ENCODE data around the gene OSGIN1.
A peak's percentile ranks its signal among the peaks of the same experiment; 100 is the strongest.

Gene OSGIN1, protein sequence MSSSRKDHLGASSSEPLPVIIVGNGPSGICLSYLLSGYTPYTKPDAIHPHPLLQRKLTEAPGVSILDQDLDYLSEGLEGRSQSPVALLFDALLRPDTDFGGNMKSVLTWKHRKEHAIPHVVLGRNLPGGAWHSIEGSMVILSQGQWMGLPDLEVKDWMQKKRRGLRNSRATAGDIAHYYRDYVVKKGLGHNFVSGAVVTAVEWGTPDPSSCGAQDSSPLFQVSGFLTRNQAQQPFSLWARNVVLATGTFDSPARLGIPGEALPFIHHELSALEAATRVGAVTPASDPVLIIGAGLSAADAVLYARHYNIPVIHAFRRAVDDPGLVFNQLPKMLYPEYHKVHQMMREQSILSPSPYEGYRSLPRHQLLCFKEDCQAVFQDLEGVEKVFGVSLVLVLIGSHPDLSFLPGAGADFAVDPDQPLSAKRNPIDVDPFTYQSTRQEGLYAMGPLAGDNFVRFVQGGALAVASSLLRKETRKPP

DNA sequence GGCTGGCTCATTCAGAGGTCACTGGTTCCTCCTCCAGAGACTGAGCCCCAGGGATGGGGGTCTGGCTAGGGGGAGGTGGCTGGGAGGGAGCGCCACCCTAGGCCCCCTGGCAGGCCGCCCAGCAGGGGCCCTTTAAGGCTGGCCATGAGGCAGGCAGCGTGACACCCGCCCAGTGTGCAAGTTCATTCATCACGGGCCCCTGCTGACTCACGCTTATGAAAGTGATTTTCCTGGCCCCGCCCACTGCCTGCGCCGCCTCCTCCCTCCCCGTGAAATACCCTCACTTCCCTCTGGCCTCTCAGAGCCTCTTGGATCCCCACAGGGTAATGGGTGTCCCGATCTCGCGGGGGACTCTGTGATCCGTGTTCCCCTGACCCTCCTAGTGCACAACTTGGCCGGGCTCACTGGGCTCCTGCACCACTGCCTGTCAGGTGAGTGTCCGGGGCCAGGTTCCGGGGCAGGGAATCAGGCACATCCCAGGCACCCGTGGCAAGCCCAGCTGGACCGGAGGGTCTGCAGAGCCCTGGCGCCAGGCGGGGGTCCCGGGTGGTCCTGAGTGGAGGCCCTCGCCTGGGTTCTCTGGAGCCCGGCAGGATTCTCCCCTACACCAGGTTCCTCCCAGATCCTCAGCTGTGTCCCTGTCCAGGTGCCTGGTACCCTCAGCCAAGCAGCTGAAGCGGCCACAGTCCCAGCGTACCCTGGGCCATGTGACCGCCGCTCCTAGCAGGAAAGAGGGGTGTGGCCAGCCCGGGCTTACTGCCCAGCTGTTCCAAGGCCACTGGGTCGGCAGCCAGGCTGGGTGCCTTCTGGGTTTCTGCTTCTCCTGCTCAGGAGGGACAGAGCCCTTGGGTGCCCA is at the start of gene OSGIN1:
Gene OSGIN1, plus strand, starts transcription at position 301 of the 856 bp plus-strand sequence. CDS start 4,432 bp downstream, outside the sequence.
- Histone ChIP-seq H3K36me3 (replicated peaks; ENCODE audit: low read depth, low read length) (no peaks in the 10 kb centered on the region), H3K27me3 (ENCODE audit: low read depth, low read length) (peaks cover 13% of the 10 kb centered on the region; the same call in 1 of the 2 replicates), H3K9ac (ENCODE audit: low read length) (peak within 1 kb of the TSS; percentile 75), H3K27ac (ENCODE audit: low read length) (peak within 1 kb of the TSS; percentile 10; the same call in 1 of the 2 replicates), H2AFZ (ENCODE audit: low read depth, low read length) (peak within 1 kb of the TSS; percentile 86), H3K4me2 (ENCODE audit: low read length) (peak within 1 kb of the TSS; percentile 98), H3K79me2 (ENCODE audit: low read length) (no peaks in the 10 kb centered on the region), H3K4me3 (ENCODE audit: low read length) (peak within 1 kb of the TSS; percentile 90), H4K20me1 (ENCODE audit: insufficient read depth, low read length) (no peaks in the 10 kb centered on the region), H3K9me3 (ENCODE audit: insufficient read depth, low read length) (no peaks in the 10 kb centered on the region), H3K4me1 (ENCODE audit: low read length) (peaks cover 19% of the 10 kb centered on the region)
- TF ChIP-seq EZH2phosphoT487 (IDR thresholded peaks at IDR 0.05; ENCODE audit: low read depth), result no peak
- TF ChIP-seq, protein P1, sequence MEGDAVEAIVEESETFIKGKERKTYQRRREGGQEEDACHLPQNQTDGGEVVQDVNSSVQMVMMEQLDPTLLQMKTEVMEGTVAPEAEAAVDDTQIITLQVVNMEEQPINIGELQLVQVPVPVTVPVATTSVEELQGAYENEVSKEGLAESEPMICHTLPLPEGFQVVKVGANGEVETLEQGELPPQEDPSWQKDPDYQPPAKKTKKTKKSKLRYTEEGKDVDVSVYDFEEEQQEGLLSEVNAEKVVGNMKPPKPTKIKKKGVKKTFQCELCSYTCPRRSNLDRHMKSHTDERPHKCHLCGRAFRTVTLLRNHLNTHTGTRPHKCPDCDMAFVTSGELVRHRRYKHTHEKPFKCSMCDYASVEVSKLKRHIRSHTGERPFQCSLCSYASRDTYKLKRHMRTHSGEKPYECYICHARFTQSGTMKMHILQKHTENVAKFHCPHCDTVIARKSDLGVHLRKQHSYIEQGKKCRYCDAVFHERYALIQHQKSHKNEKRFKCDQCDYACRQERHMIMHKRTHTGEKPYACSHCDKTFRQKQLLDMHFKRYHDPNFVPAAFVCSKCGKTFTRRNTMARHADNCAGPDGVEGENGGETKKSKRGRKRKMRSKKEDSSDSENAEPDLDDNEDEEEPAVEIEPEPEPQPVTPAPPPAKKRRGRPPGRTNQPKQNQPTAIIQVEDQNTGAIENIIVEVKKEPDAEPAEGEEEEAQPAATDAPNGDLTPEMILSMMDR (IDR thresholded peaks at IDR 0.05; ENCODE audit: low read depth, low read length), result no peak

DNA sequence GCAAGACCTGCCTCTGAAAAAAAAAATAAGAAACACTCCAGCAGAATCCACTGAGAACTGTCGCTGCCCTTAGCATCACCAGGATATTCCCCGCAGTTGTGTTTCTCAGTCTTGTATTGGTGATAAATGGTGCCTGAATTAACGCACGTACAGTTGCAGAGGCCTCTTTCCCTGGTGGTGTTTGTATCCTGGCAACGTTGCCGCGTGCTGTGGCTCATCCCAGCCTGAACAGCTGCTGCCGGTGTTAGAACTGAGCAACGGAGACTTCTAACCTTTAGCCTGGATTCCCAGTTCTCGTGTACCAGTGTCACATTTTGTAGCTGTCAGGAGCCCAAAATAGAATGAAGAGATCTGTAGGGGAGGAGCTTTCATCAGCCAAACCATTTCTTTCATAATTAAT is 49.3 kb upstream of the OSGIN1 start:
- no peak overlapping the region for H2AFZ ChIP-seq (ENCODE audit: low read depth, low read length)
- 0 out of 2 replicates have a peak, but pooled peaks cover 4% of the 10 kb centered on the region for H3K4me1 ChIP-seq (ENCODE audit: low read length)

DNA sequence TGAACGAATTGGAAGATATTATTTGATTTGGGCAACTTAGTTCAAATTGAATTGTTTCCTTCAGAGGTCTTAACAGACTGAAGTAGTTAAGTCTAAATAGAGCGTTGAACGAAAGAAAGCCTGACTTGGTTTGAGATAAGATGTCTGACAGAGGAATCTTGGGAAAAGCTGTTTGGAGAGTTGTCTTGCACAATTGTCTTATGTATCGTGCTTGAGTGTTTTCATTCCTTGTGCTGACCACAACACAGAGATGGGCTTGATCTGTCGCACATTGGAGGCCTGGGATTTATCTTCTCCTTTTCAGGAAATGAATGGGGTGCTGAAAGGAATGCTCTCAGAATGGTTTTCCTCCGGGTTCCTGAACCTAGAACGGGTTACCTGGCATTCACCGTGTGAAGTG is 46.4 kb upstream of the OSGIN1 start:
- H3K4me3 ChIP-seq (ENCODE audit: low read length), result no peak overlapping the region
- no peaks in the 10 kb centered on the region for H3K36me3 ChIP-seq (replicated peaks; ENCODE audit: low read depth, low read length)
- no peak overlapping the region for H2AFZ ChIP-seq (ENCODE audit: low read depth, low read length)
- H3K27ac ChIP-seq (ENCODE audit: low read length), result no peak overlapping the region
- H3K9me3 ChIP-seq (ENCODE audit: insufficient read depth, low read length), result no peaks in the 10 kb centered on the region
- no peak for TF ChIP-seq EZH2phosphoT487 (IDR thresholded peaks at IDR 0.05; ENCODE audit: low read depth)
- TF ChIP-seq, protein P1 (IDR thresholded peaks at IDR 0.05; ENCODE audit: low read depth, low read length), result no peak
- H3K4me1 ChIP-seq (ENCODE audit: low read length), result no peaks in the 10 kb centered on the region
- no peaks in the 10 kb centered on the region for H3K79me2 ChIP-seq (ENCODE audit: low read length)
- no peak overlapping the region for H3K9ac ChIP-seq (ENCODE audit: low read length)
- no peaks in the 10 kb centered on the region for H3K27me3 ChIP-seq (ENCODE audit: low read depth, low read length)
- no peak overlapping the region for H3K4me2 ChIP-seq (ENCODE audit: low read length)
- no peaks in the 10 kb centered on the region for H4K20me1 ChIP-seq (ENCODE audit: insufficient read depth, low read length)

More for the DNA sequence above, 49.3 kb upstream of the OSGIN1 start:
- H3K9me3 ChIP-seq (ENCODE audit: insufficient read depth, low read length), result no peaks in the 10 kb centered on the region
- H3K27me3 ChIP-seq (ENCODE audit: low read depth, low read length), result no peaks in the 10 kb centered on the region
- no peak for TF ChIP-seq EZH2phosphoT487 (IDR thresholded peaks at IDR 0.05; ENCODE audit: low read depth)
- TF ChIP-seq, protein P1 (IDR thresholded peaks at IDR 0.05; ENCODE audit: low read depth, low read length), result no peak
- no peak overlapping the region for H3K4me2 ChIP-seq (ENCODE audit: low read length)
- H3K79me2 ChIP-seq (ENCODE audit: low read length), result no peaks in the 10 kb centered on the region
- H4K20me1 ChIP-seq (ENCODE audit: insufficient read depth, low read length), result no peaks in the 10 kb centered on the region
- no peak overlapping the region for H3K27ac ChIP-seq (ENCODE audit: low read length)
- H3K9ac ChIP-seq (ENCODE audit: low read length), result no peak overlapping the region
- H3K4me3 ChIP-seq (ENCODE audit: low read length), result no peak overlapping the region
- no peaks in the 10 kb centered on the region for H3K36me3 ChIP-seq (replicated peaks; ENCODE audit: low read depth, low read length)

DNA sequence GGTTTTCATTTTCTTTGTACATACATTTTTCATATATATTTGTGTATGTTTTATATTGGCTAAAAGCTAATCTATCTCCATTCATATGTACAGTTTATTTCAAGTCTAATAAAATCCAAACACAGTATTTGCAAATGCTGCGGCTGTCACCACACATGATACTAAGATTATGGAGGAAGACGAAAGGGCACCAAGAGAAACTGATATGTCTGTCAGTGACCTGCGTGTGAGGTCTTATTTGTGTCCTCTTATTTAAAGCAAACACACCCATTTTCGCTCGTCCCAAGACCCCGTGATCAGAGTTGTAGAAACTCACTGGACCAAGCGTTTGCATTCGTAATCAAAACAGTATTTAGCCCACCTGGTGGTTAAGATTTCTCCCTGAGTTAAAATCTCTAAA is 45.9 kb upstream of the OSGIN1 start:
- Histone ChIP-seq H4K20me1 (ENCODE audit: insufficient read depth, low read length) (no peaks in the 10 kb centered on the region), H3K4me1 (ENCODE audit: low read length) (no peaks in the 10 kb centered on the region), H3K27ac (ENCODE audit: low read length) (no peak overlapping the region), H3K36me3 (replicated peaks; ENCODE audit: low read depth, low read length) (no peaks in the 10 kb centered on the region), H3K79me2 (ENCODE audit: low read length) (no peaks in the 10 kb centered on the region), H2AFZ (ENCODE audit: low read depth, low read length) (no peak overlapping the region), H3K9ac (ENCODE audit: low read length) (no peak overlapping the region), H3K4me2 (ENCODE audit: low read length) (no peak overlapping the region), H3K27me3 (ENCODE audit: low read depth, low read length) (no peaks in the 10 kb centered on the region), H3K9me3 (ENCODE audit: insufficient read depth, low read length) (no peaks in the 10 kb centered on the region), H3K4me3 (ENCODE audit: low read length) (no peak overlapping the region)
- TF ChIP-seq, protein P1 (IDR thresholded peaks at IDR 0.05; ENCODE audit: low read depth, low read length), result no peak
- TF ChIP-seq EZH2phosphoT487 (IDR thresholded peaks at IDR 0.05; ENCODE audit: low read depth), result no peak
